ENCODE measurements around the gene TGM6. TPM values are rescaled to one million over a fixed set of nuclear protein-coding genes. Genes with fewer than 3 reads are reported as not detected.

The TGM6 gene
- total RNA-seq, 1 experiment from 2014 or later = not detected

DNA sequence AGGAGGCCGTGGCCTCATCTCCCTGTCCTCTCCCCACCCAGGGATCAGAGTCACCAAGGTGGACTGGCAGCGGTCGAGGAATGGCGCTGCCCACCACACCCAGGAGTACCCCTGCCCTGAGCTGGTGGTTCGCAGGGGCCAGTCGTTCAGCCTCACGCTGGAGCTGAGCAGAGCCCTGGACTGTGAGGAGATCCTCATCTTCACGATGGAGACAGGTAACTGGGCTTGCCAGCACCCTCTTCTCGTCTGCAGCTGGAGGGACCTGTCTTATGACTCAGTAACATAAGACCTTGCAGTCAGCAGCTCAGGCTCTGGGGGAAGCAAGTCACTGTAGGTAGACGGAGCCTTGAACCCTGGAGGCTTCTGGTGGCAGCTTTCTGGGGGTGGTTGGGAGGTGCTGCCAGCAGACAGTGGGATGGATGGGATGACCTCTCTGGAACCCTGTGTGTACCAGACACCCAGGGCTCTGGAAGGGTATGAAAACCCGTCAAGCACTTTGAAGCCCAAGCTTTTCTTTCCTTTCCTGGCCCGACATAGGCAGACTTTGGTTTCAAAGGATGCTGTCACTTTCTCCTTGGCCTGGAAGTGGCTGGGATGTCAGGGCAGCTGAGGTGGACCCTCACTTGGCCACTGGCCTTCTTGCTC is 13.8 kb downstream of the TGM6 start:
- H4K5ac ChIP-seq (ENCODE audit: insufficient read length, low read depth, low read length) = no peak overlapping the region
- H3K79me2 ChIP-seq (ENCODE audit: insufficient read depth, low read length) = no peaks in the 10 kb centered on the region
- no peak overlapping the region for H2BK12ac ChIP-seq (ENCODE audit: insufficient read length, low read depth, low read length)
- H3K4me3 Mint-ChIP-seq = no peak overlapping the region
- TF ChIP-seq, protein P1, sequence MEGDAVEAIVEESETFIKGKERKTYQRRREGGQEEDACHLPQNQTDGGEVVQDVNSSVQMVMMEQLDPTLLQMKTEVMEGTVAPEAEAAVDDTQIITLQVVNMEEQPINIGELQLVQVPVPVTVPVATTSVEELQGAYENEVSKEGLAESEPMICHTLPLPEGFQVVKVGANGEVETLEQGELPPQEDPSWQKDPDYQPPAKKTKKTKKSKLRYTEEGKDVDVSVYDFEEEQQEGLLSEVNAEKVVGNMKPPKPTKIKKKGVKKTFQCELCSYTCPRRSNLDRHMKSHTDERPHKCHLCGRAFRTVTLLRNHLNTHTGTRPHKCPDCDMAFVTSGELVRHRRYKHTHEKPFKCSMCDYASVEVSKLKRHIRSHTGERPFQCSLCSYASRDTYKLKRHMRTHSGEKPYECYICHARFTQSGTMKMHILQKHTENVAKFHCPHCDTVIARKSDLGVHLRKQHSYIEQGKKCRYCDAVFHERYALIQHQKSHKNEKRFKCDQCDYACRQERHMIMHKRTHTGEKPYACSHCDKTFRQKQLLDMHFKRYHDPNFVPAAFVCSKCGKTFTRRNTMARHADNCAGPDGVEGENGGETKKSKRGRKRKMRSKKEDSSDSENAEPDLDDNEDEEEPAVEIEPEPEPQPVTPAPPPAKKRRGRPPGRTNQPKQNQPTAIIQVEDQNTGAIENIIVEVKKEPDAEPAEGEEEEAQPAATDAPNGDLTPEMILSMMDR (conservative IDR thresholded peaks at IDR 0.05) = no peak
- no peak overlapping the region for H3K4me2 ChIP-seq (ENCODE audit: insufficient read depth, insufficient read length, low read length)
- H3K4ac ChIP-seq (ENCODE audit: low read depth, low read length) = no peak overlapping the region
- no peaks in the 10 kb centered on the region for H3K4me1 Mint-ChIP-seq
- no peak for DNase-seq
- H3K23ac ChIP-seq (ENCODE audit: insufficient read length, low read depth, low read length) = no peak overlapping the region
- no peak overlapping the region for H2BK15ac ChIP-seq (ENCODE audit: low read depth, low read length)
- H3K4me1 ChIP-seq (ENCODE audit: insufficient read depth, low read length) = no peaks in the 10 kb centered on the region
- H3K9ac ChIP-seq (ENCODE audit: extremely low read depth, insufficient read length, low read length) = no peak overlapping the region
- no peaks in the 10 kb centered on the region for H4K20me1 ChIP-seq (ENCODE audit: control insufficient read depth, insufficient read depth, insufficient read length)
- H3K9me3 Mint-ChIP-seq = peaks cover 0 to 3% of the 10 kb centered on the region in 2 experiments; a peak in 2 of 5 replicates
- no peak overlapping the region for H3K27ac Mint-ChIP-seq
- no peaks in the 10 kb centered on the region for H3K27me3 ChIP-seq (ENCODE audit: insufficient read depth, low read length)
- no peak overlapping the region for H3K27ac ChIP-seq (ENCODE audit: insufficient read length, low read depth, low read length)
- no peak overlapping the region for H2BK20ac ChIP-seq (ENCODE audit: low read depth, low read length, poor library complexity, severe bottlenecking)
- no peak overlapping the region for H3K14ac ChIP-seq (ENCODE audit: insufficient read depth, low read length)
- H3K36me3 Mint-ChIP-seq (ENCODE audit: insufficient read depth in 1 of 3, low read depth in 3 of 3) = no peaks in the 10 kb centered on the region
- peaks cover 4% of the 10 kb centered on the region; the same call in 1 of the 2 replicates for H3K27me3 Mint-ChIP-seq (ENCODE audit: low read depth)
- no peak overlapping the region for H2BK120ac ChIP-seq (ENCODE audit: low read depth, low read length, poor library complexity, severe bottlenecking)
- no peak overlapping the region for H4K8ac ChIP-seq (replicated peaks; ENCODE audit: insufficient read length, low read depth, low read length)
- H3K79me1 ChIP-seq (ENCODE audit: insufficient read depth, low read depth, low read length, poor library complexity, severe bottlenecking) = no peaks in the 10 kb centered on the region
- H3K18ac ChIP-seq (ENCODE audit: insufficient read length, low read depth, low read length) = no peak overlapping the region
- no peak overlapping the region for H2AK5ac ChIP-seq (ENCODE audit: insufficient read length, low read length)
- H3K9me3 ChIP-seq (ENCODE audit: control insufficient read depth, low read depth, low read length) = no peaks in the 10 kb centered on the region
- H2AFZ ChIP-seq (ENCODE audit: low read length) = no peak overlapping the region
- H4K91ac ChIP-seq (ENCODE audit: insufficient read length, low read depth, low read length) = no peak overlapping the region
- H3K56ac ChIP-seq (ENCODE audit: insufficient read length, low read depth, low read length) = no peak overlapping the region
- no peak overlapping the region for H3T11ph ChIP-seq (ENCODE audit: low read length)
- no peaks in the 10 kb centered on the region for H3K23me2 ChIP-seq (ENCODE audit: insufficient read length, low read depth, low read length, poor library complexity, severe bottlenecking)
- no CpG with 5 or more reads among the region's 12 CpGs for WGBS (ENCODE audit: extremely low coverage, insufficient read length, low lambda C conversion rate)
- no peak overlapping the region for H2BK5ac ChIP-seq (ENCODE audit: insufficient read length, low read length)

All from H9 (cell line).